Measurements from ENCODE around the gene ZSWIM6.

DNA sequence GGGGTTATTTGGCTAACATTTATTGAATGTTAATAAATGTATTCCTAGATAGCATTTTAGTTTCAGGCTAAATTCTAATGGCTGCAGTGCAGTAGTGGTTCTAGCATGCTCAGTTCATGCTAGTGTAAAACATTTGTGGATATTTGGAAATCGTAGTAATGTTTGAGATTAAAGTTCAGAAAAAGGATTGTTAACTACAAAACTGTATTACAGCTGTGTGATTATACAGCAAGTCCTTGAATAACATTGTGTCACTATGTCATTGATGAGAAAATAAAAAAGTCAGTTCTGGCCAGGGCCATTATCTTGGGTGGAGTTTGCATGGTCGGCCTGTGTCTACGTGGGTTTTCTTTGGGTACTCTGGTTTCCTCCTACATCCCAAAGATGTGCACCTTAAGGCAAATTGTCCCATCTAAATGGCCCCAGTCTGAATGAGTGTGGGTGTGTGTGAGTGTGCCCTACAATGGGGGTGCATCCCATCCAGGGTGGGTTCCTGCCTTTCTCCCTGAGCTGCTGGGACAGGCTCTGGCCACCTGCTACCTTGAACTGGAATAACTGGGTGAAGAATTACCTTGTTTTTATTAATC is 8.8 kb downstream of the ZSWIM6 start:
- TF ChIP-seq, protein P1, sequence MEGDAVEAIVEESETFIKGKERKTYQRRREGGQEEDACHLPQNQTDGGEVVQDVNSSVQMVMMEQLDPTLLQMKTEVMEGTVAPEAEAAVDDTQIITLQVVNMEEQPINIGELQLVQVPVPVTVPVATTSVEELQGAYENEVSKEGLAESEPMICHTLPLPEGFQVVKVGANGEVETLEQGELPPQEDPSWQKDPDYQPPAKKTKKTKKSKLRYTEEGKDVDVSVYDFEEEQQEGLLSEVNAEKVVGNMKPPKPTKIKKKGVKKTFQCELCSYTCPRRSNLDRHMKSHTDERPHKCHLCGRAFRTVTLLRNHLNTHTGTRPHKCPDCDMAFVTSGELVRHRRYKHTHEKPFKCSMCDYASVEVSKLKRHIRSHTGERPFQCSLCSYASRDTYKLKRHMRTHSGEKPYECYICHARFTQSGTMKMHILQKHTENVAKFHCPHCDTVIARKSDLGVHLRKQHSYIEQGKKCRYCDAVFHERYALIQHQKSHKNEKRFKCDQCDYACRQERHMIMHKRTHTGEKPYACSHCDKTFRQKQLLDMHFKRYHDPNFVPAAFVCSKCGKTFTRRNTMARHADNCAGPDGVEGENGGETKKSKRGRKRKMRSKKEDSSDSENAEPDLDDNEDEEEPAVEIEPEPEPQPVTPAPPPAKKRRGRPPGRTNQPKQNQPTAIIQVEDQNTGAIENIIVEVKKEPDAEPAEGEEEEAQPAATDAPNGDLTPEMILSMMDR (conservative IDR thresholded peaks at IDR 0.05; ENCODE audit: low read length) = no peak
- TF ChIP-seq EZH2phosphoT487 (IDR thresholded peaks at IDR 0.05; ENCODE audit: borderline replicate concordance, low read depth, low read length) = no peak
